GM21619 (cell line): ENCODE measurements around the gene VEPH1.

ENCODE experiments used
- ATAC-seq: cut with Tn5 transposase; IDR thresholded peaks from one replicate; pipeline ENCODE4 v1.9.1; 2021; ENCODE audit not compliant: unreplicated experiment

Gene VEPH1

DNA sequence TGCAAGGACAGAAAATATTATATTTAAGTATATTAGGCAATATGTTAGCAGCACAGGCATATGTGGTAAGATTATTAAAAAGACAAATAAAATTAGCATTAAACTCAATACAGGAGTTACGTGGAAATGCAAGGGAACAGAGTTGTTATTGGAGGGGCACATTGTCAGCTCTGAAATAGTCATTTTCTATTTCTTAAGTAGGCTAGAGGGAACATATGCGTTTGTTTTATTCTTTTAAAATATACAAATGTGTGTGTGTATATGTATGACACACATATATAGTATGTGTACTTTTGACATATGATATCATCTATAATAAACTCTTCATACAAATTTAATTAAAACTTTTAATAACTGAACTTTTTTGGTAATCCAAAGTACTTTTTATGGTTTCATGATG, 22.8 kb upstream of the VEPH1 start:
- no peak for ATAC-seq

GRCh38 chr3:157523814-157524213, 20.6 kb upstream of the VEPH1 start:
- ATAC-seq, result no peak

DNA sequence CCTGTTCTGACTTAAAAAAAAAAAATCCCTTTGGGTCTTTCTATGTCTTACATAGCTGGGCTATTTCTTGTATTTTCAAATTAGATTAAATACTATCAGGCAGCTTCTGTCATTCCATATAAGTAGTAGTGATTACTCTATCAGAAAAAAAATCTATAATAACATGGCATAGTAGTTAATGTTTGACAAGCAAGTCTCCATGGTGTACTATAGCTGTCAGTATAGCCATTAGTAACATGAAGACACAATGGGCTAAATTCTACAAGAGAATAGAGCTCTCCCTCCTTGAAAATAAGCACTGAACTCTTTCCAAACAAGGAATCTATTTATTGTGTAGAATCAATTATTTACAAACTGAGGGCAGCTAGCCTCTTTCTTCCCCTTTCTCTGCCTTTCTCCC, 19.4 kb upstream of the VEPH1 start:
- no peak for ATAC-seq

- ATAC-seq, result no peak
These were observed 17.4 kb upstream of the VEPH1 start for GRCh38 chr3:157520485-157521150.

- ATAC-seq, result no peak
These were observed 15.7 kb upstream of the VEPH1 start for GRCh38 chr3:157518881-157519280.

DNA sequence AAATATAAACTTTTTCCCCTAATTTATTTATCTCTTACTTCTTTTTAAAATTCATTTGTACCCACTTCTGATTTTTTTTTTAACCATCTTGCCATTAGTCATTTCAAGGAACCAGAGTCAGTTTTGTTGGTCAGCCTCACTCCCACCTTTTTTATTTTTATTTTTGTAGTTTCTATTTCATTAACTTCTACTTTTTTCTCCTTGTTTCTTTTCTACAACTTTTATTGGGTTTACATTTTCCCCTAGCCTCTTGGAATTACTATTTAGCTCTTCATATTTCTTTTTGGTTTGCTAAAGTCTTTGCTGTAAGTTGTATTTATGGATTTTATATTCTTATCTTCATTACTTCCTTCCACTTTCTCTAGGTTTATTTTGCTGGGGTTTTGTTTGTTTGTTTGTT, 13.7 kb upstream of the VEPH1 start:
- ATAC-seq, result no peak

DNA sequence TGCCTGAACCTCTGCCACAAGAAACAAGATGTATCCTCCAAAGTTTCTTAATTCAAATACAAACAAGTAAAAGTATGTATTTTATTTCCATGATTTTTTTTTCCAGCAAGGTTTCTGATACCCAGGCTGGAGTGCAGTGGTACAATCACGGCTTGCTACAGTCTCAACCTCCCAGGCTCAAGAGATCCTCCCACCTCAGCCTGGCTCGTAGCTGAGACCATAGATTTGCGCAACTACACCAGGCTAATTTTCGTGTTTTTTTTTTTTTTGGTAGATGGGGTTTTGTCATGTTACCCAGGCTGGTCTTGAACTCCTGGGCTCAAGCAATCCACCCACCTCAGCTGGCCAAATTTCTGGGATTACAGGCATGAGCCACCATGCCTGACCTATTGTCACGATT, 12.2 kb upstream of the VEPH1 start:
- no peak for ATAC-seq

- no peak for ATAC-seq
These were observed 11.2 kb upstream of the VEPH1 start for GRCh38 chr3:157514371-157514895.

GRCh38 chr3:157513585-157513984, 10.4 kb upstream of the VEPH1 start:
- ATAC-seq, result no peak

DNA sequence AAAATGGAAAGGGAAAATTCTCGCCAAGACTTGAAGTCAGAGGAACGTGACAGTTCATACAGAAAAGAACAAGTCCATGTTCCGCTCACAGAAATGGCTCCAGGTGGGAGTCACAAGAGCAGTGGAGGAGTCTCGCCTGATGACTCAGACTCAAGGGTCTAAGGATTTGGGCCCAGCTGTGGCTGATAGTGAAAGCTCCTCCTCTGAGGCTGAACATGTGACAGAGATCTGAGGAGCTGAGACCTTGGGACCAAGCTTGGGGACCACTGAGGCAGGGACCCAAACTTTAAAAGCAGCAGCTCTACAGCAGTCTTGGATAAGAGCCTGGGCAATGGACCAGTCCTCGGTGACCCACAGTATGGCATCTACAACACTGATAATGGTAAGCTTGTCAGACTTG, 9.3 kb upstream of the VEPH1 start:
- ATAC-seq, result no peak

- no peak for ATAC-seq
These were observed 5.2 kb upstream of the VEPH1 start for GRCh38 chr3:157508461-157508860.

DNA sequence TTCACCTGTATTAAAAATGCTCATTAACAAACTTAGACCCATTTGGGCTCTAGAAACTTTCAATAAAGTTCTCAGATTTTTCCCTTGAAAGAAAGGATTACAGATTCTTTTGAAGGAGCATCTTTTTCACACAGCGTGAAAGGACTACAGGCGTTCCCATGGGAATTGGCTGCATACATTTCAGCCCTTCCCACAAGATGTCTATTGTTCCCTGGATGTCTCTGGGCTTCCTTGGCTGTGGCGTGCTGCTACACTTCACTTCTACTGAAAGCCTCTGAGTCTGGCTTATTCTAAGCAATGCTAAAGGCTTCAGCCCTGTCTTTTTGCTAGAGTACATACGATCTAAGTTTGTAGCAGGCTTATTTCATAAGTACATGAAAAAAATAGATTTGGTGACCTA, 1.4 kb downstream of the VEPH1 start:
- ATAC-seq, result no peak

GRCh38 chr3:157500232-157500631, 3.0 kb downstream of the VEPH1 start:
- no peak for ATAC-seq

DNA sequence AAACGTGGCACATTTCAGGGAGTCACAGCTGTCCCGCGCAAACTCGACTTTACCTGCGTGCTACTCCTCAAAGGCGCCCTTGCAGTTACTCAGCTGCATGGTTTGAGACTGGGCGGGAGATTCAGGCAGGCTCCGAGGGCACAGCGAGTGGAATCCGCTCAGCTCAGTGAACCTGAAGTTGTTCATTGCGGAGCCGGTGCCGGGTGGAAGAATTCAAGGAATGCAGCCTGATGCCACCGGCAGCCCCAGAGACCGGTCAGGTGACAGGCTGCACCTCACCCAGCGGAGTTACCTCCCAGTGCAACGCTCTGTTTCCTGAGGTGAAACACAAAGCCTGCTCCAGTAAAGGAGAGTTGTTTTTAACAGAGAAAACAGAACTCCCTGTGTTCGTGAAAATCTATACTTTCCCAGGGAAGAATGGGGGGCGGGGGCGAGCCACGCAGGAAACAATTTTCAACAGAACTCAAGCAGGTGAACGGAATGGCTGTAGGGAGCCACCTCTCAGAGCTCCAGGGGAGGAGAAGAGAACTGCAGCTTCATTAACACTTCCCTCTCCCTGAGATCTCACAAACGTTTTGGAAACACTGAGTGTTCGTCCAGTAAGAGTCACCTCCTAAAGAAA, 3.8 kb downstream of the VEPH1 start:
- no peak for ATAC-seq

- no peak for ATAC-seq
These were observed 4.8 kb downstream of the VEPH1 start for GRCh38 chr3:157498371-157498770.

DNA sequence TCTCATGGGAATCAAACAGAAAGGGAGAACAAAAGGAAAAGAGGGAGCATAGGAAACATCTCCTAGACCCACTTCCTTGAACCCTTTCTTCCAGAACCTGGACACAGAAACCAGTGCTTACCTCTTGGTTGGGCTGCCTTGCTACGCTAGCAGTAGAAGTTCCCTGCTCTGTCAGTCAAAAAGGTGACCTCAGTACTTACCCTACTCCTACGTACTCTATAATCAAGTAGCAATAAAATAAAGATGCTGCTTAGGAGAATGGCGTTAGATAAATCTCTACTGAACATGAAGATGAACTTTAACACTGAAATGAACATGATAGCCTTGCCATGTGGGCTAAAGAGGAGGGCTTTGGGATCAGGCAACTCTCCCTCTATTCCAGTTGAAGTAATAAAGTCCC, 7.4 kb downstream of the VEPH1 start:
- ATAC-seq, result no peak

GRCh38 chr3:157494581-157495281, 8.5 kb downstream of the VEPH1 start:
- ATAC-seq, result no peak

GRCh38 chr3:157493627-157494550, 9.3 kb downstream of the VEPH1 start:
- ATAC-seq, result no peak

GRCh38 chr3:157491136-157491535, 12.1 kb downstream of the VEPH1 start:
- no peak for ATAC-seq

DNA sequence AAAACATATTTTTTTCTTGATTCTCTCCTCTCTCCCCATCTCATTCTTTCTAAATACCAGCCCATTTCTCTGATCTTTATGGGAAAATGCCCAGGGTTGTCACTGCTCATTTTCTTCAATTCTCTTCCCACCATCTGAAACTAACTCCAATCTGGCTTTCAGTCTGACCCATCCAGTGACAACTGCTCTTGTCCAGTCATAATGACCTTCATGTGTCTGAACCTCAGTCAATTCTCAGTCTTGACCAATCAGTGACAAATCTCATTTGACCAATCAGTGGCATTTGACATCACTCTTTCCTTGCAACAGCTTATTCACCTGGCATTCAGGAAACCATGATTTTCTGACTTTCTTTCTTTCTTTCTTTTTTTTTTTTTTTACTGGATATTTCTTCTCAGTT, 15.1 kb downstream of the VEPH1 start:
- ATAC-seq, result no peak

GRCh38 chr3:157487339-157487738, 15.9 kb downstream of the VEPH1 start:
- no peak for ATAC-seq
